Fibroblast of villous mesenchyme (primary cell): ENCODE results near the gene CA7. TPM values are rescaled to one million over a fixed set of nuclear protein-coding genes. Genes with fewer than 3 reads are reported as not detected.

Experiments
- DNase-seq: peaks from one replicate; pipeline ENCODE4 v3.0.0-alpha.2; 2010; ENCODE audit warnings: low read depth
- H3K4me3 ChIP-seq: 2 replicates; pipeline ENCODE4 v1.5.1; 2011; ENCODE audit warnings: low read depth, mild to moderate bottlenecking, low read length
- total RNA-seq: library from RNA; depleted of rRNA; stranded (reverse); fragments of >200 nt; gene quantifications from 2 replicates; pipeline ENCODE4 v1.2.3, GENCODE V29; 2012
- TF ChIP-seq, protein P1 (sequence below): IDR thresholded peaks from 2 replicates; pipeline ENCODE4 v1.5.1; 2012; ENCODE audit warnings: low read depth, mild to moderate bottlenecking, low read length; ENCODE audit not compliant: insufficient read depth

CA7 gene
- total RNA-seq, 1 donor = not detected

DNA sequence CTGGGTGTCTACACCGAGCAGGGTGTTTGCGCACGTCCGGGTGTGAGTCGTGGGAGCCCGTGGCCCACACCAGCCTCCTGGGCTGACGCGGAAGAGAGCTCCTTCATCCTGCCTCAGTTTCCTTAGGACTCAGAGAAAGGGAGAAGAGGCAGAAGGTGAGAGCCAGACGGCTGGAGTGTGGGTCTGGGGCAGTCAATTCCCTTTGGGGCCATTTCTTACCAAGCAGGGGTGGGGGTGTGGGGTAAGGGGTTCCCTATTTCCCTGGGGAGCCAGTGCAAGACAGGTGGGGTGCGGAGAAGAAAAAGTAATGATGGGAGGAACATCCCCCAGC lies 831 bp downstream of the CA7 start:
- DNase-seq = no peak
- H3K4me3 ChIP-seq = no peak overlapping the region
- TF ChIP-seq, protein P1, sequence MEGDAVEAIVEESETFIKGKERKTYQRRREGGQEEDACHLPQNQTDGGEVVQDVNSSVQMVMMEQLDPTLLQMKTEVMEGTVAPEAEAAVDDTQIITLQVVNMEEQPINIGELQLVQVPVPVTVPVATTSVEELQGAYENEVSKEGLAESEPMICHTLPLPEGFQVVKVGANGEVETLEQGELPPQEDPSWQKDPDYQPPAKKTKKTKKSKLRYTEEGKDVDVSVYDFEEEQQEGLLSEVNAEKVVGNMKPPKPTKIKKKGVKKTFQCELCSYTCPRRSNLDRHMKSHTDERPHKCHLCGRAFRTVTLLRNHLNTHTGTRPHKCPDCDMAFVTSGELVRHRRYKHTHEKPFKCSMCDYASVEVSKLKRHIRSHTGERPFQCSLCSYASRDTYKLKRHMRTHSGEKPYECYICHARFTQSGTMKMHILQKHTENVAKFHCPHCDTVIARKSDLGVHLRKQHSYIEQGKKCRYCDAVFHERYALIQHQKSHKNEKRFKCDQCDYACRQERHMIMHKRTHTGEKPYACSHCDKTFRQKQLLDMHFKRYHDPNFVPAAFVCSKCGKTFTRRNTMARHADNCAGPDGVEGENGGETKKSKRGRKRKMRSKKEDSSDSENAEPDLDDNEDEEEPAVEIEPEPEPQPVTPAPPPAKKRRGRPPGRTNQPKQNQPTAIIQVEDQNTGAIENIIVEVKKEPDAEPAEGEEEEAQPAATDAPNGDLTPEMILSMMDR = no peak

DNA sequence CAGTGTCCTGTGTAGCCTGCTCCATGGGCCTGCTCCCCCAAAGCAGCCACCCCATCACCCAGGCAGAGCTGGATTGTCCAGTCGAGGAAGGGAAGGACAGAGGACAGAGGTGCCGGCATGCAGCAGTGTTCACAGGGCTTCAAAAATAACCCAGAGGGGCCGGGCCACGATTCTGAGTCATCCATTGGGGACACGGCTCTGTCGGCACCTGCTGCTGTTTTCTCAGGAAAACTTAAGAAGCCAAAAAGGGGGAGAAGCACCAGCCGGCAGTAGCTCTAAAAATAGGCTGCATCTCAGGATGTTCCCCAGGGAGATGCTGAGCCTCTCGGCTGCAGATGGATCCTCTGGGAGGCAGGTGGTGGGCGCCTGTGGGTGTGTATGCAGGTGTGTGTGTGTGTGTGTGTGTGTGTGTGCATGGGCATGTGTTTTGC lies 1.6 kb downstream of the CA7 start:
- H3K4me3 ChIP-seq = no peak overlapping the region
- DNase-seq = no peak
- TF ChIP-seq, protein P1 = no peak

DNA sequence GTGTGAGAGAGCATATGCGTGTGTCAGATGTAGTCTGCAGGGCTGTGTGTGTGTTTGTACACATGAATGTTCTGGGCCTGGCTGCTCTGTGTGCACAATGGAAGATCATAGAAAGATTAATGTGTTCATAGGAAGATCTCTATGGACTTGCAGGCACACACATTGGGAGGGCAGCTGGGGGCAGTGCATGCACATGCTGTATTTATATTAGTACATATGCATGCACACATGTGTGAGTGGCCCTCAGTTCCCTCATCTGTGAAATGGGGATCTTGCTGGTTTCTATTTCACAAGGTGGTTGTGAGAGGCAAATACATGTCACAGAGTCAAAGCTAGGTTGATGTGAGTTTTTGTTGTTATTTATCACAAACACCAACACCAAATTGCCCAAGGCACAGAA lies 2.1 kb downstream of the CA7 start:
- TF ChIP-seq, protein P1 = no peak
- DNase-seq = no peak
- no peak overlapping the region for H3K4me3 ChIP-seq

DNA sequence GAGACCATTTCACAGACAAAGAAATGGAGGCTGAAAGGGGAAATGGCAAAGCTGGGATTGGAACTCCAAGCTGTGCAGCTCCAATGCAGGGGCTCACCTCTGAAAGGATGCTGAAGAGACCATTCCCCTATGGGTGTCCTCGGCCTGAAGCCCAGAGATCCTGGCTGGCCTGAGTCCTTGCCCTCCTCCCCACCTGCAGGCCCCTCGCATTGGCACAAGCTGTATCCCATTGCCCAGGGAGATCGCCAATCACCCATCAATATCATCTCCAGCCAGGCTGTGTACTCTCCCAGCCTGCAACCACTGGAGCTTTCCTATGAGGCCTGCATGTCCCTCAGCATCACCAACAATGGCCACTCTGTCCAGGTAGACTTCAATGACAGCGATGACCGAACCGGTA lies 2.6 kb downstream of the CA7 start:
- no peak for DNase-seq
- H3K4me3 ChIP-seq = no peak overlapping the region
- TF ChIP-seq, protein P1 = no peak

DNA sequence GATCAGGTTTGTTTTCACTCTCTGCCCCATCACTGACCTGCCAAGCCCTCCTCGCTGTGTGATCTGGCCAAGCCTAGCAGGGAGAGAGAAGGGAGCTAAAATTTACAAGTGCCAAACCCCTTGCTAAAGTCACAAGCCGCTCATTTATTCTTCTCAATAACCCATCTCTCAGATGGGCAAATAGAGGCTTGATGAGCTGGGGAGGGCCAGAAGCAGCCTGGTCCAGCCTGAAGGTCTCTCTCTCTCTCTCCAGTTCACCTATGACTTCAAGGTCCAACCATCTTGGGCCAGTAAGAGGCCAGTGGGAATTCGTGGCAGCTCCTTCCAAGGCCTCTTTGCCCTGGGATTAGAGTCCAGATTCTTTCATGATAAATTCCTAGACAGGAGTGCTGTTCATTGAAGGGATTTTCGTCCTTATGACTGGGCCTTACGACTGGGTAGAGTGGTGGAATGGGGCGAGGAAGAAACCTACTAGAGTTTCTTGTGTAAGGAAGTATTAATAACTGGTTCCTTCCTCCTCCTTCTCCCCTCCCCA lies 3.4 kb downstream of the CA7 start:
- TF ChIP-seq, protein P1 = no peak
- no peak overlapping the region for H3K4me3 ChIP-seq
- DNase-seq = no peak

DNA sequence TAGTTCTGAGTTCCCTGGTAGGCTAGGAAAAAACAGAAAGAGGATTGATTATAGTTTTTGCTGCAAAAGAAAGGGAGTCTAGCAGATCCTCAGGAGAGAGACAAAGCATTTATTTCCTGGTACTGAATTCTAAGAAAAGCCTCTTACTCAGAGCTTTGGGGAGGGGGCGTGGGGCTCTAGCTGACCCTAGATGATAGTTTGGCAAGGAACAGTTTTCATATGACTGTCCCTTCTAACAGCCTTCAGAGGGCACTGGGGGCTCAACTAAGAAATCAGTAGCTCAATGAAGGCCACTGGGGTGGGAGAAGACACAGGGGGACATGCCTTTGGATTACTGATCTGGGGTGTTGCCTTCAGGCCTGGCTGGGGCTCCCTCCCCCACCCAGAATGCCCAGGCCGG lies 4.0 kb downstream of the CA7 start:
- TF ChIP-seq, protein P1 = no peak
- DNase-seq = no peak
- H3K4me3 ChIP-seq = no peak overlapping the region

DNA sequence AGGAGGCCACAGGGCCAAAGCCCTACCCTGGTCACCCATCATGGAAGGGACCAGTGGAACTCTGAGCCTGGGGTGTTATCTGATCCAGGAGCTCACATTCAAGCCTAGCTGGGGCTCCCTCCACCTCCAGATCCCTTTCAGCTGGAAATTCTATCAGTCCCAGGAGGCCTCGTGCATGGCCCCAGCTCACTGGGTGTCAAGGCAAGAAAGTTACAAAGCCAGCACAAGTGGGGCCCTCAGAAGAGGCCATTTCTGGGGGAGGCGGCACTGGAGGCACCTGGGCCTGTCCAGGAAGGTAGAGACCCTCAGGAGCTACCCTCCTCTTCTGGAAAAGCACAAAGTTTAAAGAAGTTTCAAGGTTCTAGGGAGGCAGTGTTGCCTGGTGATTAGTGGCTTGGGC lies 4.8 kb downstream of the CA7 start:
- TF ChIP-seq, protein P1 = no peak
- H3K4me3 ChIP-seq = no peak overlapping the region
- DNase-seq = no peak
